SK-N-SH treated with all-trans-retinoic acid at 6 μM for 48 hours (cell line): ENCODE data around the gene INCA1.

Experiments used
- CREB5 ChIP-seq: fragments of 250-450 bp; sonication (Bioruptor Pico); IDR thresholded peaks from 2 replicates; pipeline ENCODE4 v1.5.1; 2020; ENCODE audit warnings: low read depth, mild to moderate bottlenecking, moderate library complexity
- CSDC2 ChIP-seq: fragments of 250-450 bp; sonication (Bioruptor Pico); IDR thresholded peaks from 2 replicates; pipeline ENCODE4 v1.5.0; 2020; ENCODE audit warnings: mild to moderate bottlenecking, moderate library complexity
- ESRRG ChIP-seq: fragments of 250-450 bp; sonication (Bioruptor Pico); IDR thresholded peaks from 2 replicates; pipeline ENCODE4 v1.6.1; 2021; ENCODE audit warnings: mild to moderate bottlenecking
- GLIS3 ChIP-seq: fragments of 250-450 bp; sonication (Bioruptor Pico); IDR thresholded peaks from 2 replicates; pipeline ENCODE4 v1.5.0; 2020; ENCODE audit warnings: mild to moderate bottlenecking, moderate library complexity
- ISL1 ChIP-seq: fragments of 250-450 bp; sonication (Bioruptor Pico); IDR thresholded peaks from 2 replicates; pipeline ENCODE4 v2.1.2; 2022; ENCODE audit warnings: mild to moderate bottlenecking, moderate library complexity
- PPARA ChIP-seq: fragments of 250-450 bp; sonication (Bioruptor Pico); IDR thresholded peaks from 2 replicates; pipeline ENCODE4 v1.5.0; 2020; ENCODE audit warnings: mild to moderate bottlenecking, borderline replicate concordance
- ZFP3 ChIP-seq: fragments of 250-450 bp; sonication (Bioruptor Pico); IDR thresholded peaks from 2 replicates; pipeline ENCODE4 v1.5.0; 2020; ENCODE audit warnings: mild to moderate bottlenecking, moderate library complexity
- ZFP30 ChIP-seq: fragments of 450-650 bp; formaldehyde crosslinking; IDR thresholded peaks from 2 replicates; pipeline ENCODE4 v1.5.0; 2022; ENCODE audit warnings: mild to moderate bottlenecking, moderate library complexity
- ZNF8 ChIP-seq: fragments of 450-650 bp; formaldehyde crosslinking; IDR thresholded peaks from 2 replicates; pipeline ENCODE4 v1.5.0; 2020; ENCODE audit warnings: mild to moderate bottlenecking, moderate library complexity

GRCh38 chr17:4939796-4940554 lies 57.3 kb downstream of the INCA1 start, which contains the start of the genes RNF167 and SLC25A11:
- TF ChIP-seq ZFP3 (no peak; the same call in 1 of the 2 replicates), CREB5 (CRISPR knock-in tag) (no peak), ZNF8 (CRISPR knock-in tag) (no peak), CSDC2 (no peak), ZFP30 (CRISPR knock-in tag) (no peak), PPARA (no peak), ISL1 (CRISPR knock-in tag) (no peak), ESRRG (no peak), GLIS3 (no peak)
